ENCODE results near the gene SRSF4.

SRSF4 gene

DNA sequence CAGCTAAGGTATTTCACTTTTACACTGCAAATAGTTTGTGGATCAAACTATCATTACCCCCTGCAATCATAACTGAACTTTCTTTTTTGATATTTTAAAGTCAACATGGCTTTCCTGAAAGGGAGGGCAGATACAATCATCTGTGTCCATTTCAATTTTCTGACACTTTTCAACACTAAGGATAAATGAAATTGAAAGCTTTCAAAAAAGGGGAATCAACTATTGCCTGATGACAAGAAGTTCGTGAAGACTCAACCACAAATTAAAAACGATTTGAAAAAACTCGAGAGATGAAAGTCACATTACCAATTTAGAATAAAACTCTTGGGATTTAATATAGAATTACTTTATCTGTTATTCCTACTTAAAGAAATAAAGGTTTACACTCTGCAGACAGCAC lies 11.7 kb downstream of the SRSF4 start:
- TF ChIP-seq ZNF384 (IDR thresholded peaks at IDR 0.05), result no peak
- TF ChIP-seq ELF4 (IDR thresholded peaks at IDR 0.05), result no peak
- no peak for TF ChIP-seq NFRKB (IDR thresholded peaks at IDR 0.05)
- ChIA-PET POLR2A (interaction anchor here (0.8 to 2.1 kb wide), 3 partner anchors 11 to 12 kb away, joined by 3 to 6 read pairs (median 6); partner anchors contain the start of gene SRSF4), CTCF (interaction anchor here (0.8 kb wide), 1 partner anchor 33 kb away, joined by 3 read pairs; no protein-coding TSS in a partner anchor)
- DNase-seq (ENCODE audit: extremely low spot score), result no peak

DNA sequence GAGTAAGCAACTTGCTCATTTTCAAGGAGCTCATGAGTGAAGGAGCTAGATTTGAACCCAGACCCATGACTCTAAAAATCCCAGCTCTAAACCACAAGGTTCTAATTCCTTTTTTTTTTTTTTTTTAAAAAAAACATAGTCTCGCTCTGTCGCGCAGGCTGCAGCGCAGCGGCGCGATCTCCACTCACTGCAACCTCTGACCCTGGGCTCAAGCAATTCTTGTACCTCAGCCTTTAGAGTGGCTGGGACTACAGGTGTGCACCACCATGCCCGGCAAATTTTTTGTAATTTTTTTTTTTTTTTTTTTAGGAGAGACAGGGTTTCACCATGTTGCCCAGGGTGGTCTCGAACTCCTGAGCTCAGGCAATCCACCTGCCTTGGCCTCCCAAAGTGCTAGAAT lies 13.8 kb downstream of the SRSF4 start:
- no peak for TF ChIP-seq TARDBP (IDR thresholded peaks at IDR 0.05)
- CTCF ChIA-PET, result interaction anchor here (0.6 kb wide), 1 partner anchor 918 kb away, joined by 4 read pairs; no protein-coding TSS in a partner anchor
- POLR2A ChIA-PET, result interaction anchor here (2.3 kb wide), 1 partner anchor 14 kb away, joined by 27 read pairs; the partner anchor contains the start of gene SRSF4
- DNase-seq (ENCODE audit: extremely low spot score), result no peak

DNA sequence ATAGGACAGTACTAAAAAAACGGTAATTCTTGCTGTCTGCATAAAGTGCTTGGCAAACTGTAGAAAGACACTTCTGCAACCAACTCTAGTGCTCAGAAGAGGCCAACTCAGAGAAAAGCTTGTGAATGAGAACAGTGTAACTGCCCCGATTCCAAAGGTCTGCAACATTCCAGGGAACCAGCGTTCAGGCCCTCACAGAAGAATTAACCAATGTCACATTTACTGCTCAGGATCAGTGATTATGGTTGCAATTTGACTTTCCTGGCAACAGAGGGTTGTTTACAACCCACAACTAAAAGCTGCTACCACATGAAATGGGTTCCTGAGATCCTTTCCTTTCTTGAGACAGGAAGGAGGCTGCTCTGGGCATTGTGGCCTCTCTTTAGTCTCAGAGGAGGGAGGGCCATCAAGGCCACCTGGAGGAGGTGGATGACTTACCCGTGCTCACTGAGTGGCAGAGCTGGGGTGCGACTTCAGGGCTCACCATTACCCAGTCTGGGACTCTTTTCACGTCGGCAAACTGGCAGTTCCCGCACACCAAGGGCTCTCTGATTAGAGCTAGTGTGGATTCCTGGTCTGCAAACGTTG lies 15.3 kb downstream of the SRSF4 start:
- TF ChIP-seq HDGF (IDR thresholded peaks at IDR 0.05; ENCODE audit: borderline replicate concordance) (no peak), ZNF384 (IDR thresholded peaks at IDR 0.05) (no peak), L3MBTL2 (conservative IDR thresholded peaks at IDR 0.05) (no peak)
- ChIA-PET POLR2A (interaction anchor here (1.2 to 2.3 kb wide), 3 partner anchors 9 to 16 kb away, joined by 3 to 27 read pairs (median 3); partner anchors contain the start of gene SRSF4), CTCF (interaction anchor here (1.3 kb wide), 1 partner anchor 15 kb away, joined by 3 read pairs; the partner anchor contains the start of gene SRSF4)
- no peak for DNase-seq (ENCODE audit: extremely low spot score)

DNA sequence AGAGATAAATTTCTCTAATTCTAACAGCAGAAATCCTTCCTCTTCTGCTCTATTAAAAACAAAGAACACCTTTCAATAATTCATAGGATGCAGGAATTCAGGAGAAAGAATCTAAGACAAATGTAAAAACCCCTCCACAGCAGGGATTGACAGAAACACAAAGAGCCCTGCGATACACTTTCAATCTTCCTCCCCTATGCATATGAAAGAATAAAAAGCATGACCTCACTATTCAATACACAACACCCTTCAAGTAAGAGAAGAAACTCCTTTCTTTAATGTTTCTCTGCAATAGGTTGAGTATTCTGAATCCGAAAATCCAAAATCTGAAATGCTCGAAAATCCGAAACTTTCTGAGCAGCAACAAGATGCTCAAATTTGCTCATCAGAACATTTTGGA lies 17.1 kb downstream of the SRSF4 start:
- no peak for DNase-seq (ENCODE audit: extremely low spot score)
- POLR2A ChIA-PET, result interaction anchor here (1.0 kb wide), 1 partner anchor 40 kb away, joined by 3 read pairs; no protein-coding TSS in a partner anchor
- TF ChIP-seq L3MBTL2 (conservative IDR thresholded peaks at IDR 0.05), result no peak
- no peak for TF ChIP-seq CTBP1 (IDR thresholded peaks at IDR 0.05; ENCODE audit: borderline replicate concordance)
- TF ChIP-seq ARNT (IDR thresholded peaks at IDR 0.05), result no peak
- no peak for TF ChIP-seq FOXA1 (IDR thresholded peaks at IDR 0.05)
- TF ChIP-seq LEF1 (IDR thresholded peaks at IDR 0.05; ENCODE audit: borderline replicate concordance), result no peak
- no peak for TF ChIP-seq SP1 (IDR thresholded peaks at IDR 0.05)
- no peak for TF ChIP-seq FOXK2 (IDR thresholded peaks at IDR 0.05)
- TF ChIP-seq TARDBP (IDR thresholded peaks at IDR 0.05), result no peak
- no peak for TF ChIP-seq ZNF384 (IDR thresholded peaks at IDR 0.05)
- TF ChIP-seq ELF4 (IDR thresholded peaks at IDR 0.05), result no peak
- TF ChIP-seq HDGF (IDR thresholded peaks at IDR 0.05; ENCODE audit: borderline replicate concordance), result no peak
- TF ChIP-seq, protein P1, sequence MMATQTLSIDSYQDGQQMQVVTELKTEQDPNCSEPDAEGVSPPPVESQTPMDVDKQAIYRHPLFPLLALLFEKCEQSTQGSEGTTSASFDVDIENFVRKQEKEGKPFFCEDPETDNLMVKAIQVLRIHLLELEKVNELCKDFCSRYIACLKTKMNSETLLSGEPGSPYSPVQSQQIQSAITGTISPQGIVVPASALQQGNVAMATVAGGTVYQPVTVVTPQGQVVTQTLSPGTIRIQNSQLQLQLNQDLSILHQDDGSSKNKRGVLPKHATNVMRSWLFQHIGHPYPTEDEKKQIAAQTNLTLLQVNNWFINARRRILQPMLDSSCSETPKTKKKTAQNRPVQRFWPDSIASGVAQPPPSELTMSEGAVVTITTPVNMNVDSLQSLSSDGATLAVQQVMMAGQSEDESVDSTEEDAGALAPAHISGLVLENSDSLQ (IDR thresholded peaks at IDR 0.05), result no peak
- TF ChIP-seq FOXM1 (IDR thresholded peaks at IDR 0.05; ENCODE audit: borderline replicate concordance), result no peak
- CTCF ChIA-PET, result no interaction called here

DNA sequence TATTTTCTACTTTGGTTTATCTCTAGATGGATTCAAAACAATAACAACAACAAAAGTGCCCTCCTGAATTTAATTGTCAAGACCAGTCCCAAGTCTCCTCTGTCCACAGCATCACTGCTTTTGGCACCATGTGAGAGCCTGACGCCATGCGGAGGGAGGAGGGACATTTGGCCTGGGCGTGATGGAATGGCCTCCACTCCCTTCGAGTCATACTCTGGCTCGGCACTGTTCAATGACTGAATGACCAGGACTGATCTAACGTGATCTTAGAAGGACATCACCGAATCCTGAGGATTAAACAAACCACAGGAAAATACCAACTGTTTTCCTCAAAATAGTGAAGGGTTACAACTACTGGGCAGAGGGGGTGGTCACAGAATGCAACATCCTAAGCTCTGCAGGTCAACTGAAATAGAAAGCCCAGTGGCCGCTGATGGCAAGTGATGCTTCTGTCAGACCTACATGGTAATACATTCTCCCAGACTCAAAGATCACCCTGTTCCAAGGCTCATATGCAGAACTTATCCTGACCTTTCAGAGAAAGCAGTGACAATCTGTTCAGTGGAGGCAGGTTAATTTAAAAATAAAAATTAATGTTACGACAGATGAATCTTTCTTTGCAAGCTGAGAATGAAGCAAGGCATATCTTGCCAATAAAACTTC lies 19.1 kb downstream of the SRSF4 start:
- CTCF ChIA-PET, result no interaction called here
- DNase-seq (ENCODE audit: extremely low spot score), result no peak
- POLR2A ChIA-PET, result no interaction called here
- no peak for TF ChIP-seq ELF4 (IDR thresholded peaks at IDR 0.05)
- TF ChIP-seq SP1 (IDR thresholded peaks at IDR 0.05), result no peak
- no peak for TF ChIP-seq NFRKB (IDR thresholded peaks at IDR 0.05)
- no peak for TF ChIP-seq FOXA1 (IDR thresholded peaks at IDR 0.05)
- no peak for TF ChIP-seq HDGF (IDR thresholded peaks at IDR 0.05; ENCODE audit: borderline replicate concordance)
- no peak for TF ChIP-seq FOXK2 (IDR thresholded peaks at IDR 0.05)
- TF ChIP-seq BHLHE40 (IDR thresholded peaks at IDR 0.05; ENCODE audit: borderline replicate concordance), result no peak
- TF ChIP-seq TARDBP (IDR thresholded peaks at IDR 0.05), result no peak
- TF ChIP-seq CTBP1 (IDR thresholded peaks at IDR 0.05; ENCODE audit: borderline replicate concordance), result no peak
- no peak for TF ChIP-seq ZNF384 (IDR thresholded peaks at IDR 0.05)
- TF ChIP-seq ARNT (IDR thresholded peaks at IDR 0.05), result no peak
- no peak for TF ChIP-seq LEF1 (IDR thresholded peaks at IDR 0.05; ENCODE audit: borderline replicate concordance)
- no peak for TF ChIP-seq L3MBTL2 (conservative IDR thresholded peaks at IDR 0.05)
- no peak for TF ChIP-seq FOXM1 (IDR thresholded peaks at IDR 0.05; ENCODE audit: borderline replicate concordance)
- TF ChIP-seq, protein P1 (IDR thresholded peaks at IDR 0.05), result no peak
- no peak for TF ChIP-seq SUZ12 (IDR thresholded peaks at IDR 0.05)

DNA sequence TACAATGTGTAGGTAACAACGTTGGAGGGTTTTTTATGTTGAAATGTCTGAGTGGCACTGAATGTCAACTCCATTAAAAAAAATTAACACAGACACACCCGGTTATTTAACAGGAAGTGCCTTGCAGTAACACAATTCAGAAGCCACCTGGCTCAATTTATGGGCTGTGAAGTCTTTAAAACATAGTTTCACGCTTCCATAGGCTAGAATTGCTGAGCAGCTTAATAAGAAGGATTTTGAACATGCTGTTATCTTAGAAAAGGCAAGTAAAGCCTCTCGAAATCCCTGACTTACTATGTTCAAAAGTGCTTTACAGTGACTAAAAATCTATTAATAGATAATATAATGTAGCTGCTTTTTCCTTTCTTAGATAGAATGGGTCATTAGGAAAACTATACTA lies 19.7 kb downstream of the SRSF4 start:
- ChIA-PET CTCF (no interaction called here), POLR2A (interaction anchor here (3.2 kb wide), 1 partner anchor 19 kb away, joined by 15 read pairs; the partner anchor contains the start of gene SRSF4)
- TF ChIP-seq FOXM1 (IDR thresholded peaks at IDR 0.05; ENCODE audit: borderline replicate concordance) (no peak), HDGF (IDR thresholded peaks at IDR 0.05; ENCODE audit: borderline replicate concordance) (no peak)
- DNase-seq (ENCODE audit: extremely low spot score), result no peak

DNA sequence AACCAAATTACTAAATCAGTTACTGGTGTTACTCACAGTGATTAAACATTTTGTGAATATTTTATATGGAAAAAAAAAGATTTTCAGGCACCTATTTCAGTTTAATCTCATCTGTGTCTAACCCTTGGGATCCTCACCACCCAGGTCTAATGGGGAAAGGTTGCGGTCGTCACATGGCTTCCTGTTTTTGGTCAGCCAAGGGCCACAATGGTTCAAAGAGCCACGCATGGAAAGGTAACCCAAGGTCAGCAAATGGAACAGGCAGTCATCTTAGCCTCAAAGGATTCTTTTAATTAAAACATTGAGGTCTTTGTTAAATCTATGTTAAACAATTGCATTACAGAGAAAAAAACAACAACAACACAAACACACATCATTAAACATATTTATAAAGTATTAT lies 21.9 kb downstream of the SRSF4 start:
- ChIA-PET CTCF (no interaction called here), POLR2A (interaction anchor here (3.2 kb wide), 1 partner anchor 22 kb away, joined by 15 read pairs; the partner anchor contains the start of gene SRSF4)
- TF ChIP-seq ELF4 (IDR thresholded peaks at IDR 0.05), result no peak
- TF ChIP-seq, protein P1 (IDR thresholded peaks at IDR 0.05), result no peak
- no peak for TF ChIP-seq HDGF (IDR thresholded peaks at IDR 0.05; ENCODE audit: borderline replicate concordance)
- TF ChIP-seq ZNF384 (IDR thresholded peaks at IDR 0.05), result no peak
- TF ChIP-seq TARDBP (IDR thresholded peaks at IDR 0.05), result no peak
- no peak for TF ChIP-seq CTBP1 (IDR thresholded peaks at IDR 0.05; ENCODE audit: borderline replicate concordance)
- no peak for TF ChIP-seq SUZ12 (IDR thresholded peaks at IDR 0.05)
- TF ChIP-seq BHLHE40 (IDR thresholded peaks at IDR 0.05; ENCODE audit: borderline replicate concordance), result no peak
- TF ChIP-seq FOXK2 (IDR thresholded peaks at IDR 0.05), result no peak
- no peak for TF ChIP-seq SP1 (IDR thresholded peaks at IDR 0.05)
- TF ChIP-seq ARNT (IDR thresholded peaks at IDR 0.05), result no peak
- no peak for TF ChIP-seq FOXA1 (IDR thresholded peaks at IDR 0.05)
- TF ChIP-seq FOXM1 (IDR thresholded peaks at IDR 0.05; ENCODE audit: borderline replicate concordance), result no peak
- DNase-seq (ENCODE audit: extremely low spot score), result no peak
